Smooth muscle cell (in vitro differentiated cells): ENCODE results near the gene SRGAP3. TPM values are rescaled to one million over a fixed set of nuclear protein-coding genes. Genes with fewer than 3 reads are reported as not detected.

ENCODE experiments used
- DNase-seq: peaks from one replicate; lab custom pipeline; 2025; ENCODE audit not compliant: unreplicated experiment; lab: John Stamatoyannopoulos, UW
- H2AFZ ChIP-seq: fragments of 200-600 bp; sonication (generic); 2 replicates; pipeline ENCODE4 v1.6.0; 2016; ENCODE audit warnings: antibody characterized with exemption, low read depth, mild to moderate bottlenecking
- H3F3A ChIP-seq: fragments of 200-600 bp; sonication (generic); 2 replicates; pipeline ENCODE4 v1.6.0; 2017; ENCODE audit warnings: antibody characterized with exemption, low read depth
- H3K27ac ChIP-seq: fragments of 200-600 bp; sonication (generic); 2 replicates; pipeline ENCODE4 v1.5.1; 2016; ENCODE audit warnings: low read depth, mild to moderate bottlenecking
- H3K27me3 ChIP-seq: fragments of 200-600 bp; sonication (generic); 2 replicates; pipeline ENCODE4 v1.6.1; 2016; ENCODE audit warnings: low read depth, mild to moderate bottlenecking
- H3K36me3 ChIP-seq: fragments of 200-600 bp; sonication (generic); 2 replicates; pipeline ENCODE4 v1.5.1; 2016; ENCODE audit warnings: low read depth
- H3K4me1 ChIP-seq: fragments of 200-600 bp; sonication (generic); 2 replicates; pipeline ENCODE4 v1.5.1; 2016; ENCODE audit warnings: low read depth
- H3K4me2 ChIP-seq: fragments of 200-600 bp; sonication (generic); 2 replicates; pipeline ENCODE4 v1.6.0; 2016; ENCODE audit warnings: mild to moderate bottlenecking
- H3K4me3 ChIP-seq: fragments of 200-600 bp; sonication (generic); 2 replicates; pipeline ENCODE4 v1.5.1; 2016; ENCODE audit warnings: mild to moderate bottlenecking
- H3K79me2 ChIP-seq: fragments of 200-600 bp; sonication (generic); 2 replicates; pipeline ENCODE4 v1.6.0; 2016; ENCODE audit warnings: low read depth, mild to moderate bottlenecking
- H3K9ac ChIP-seq: fragments of 200-600 bp; sonication (generic); 2 replicates; pipeline ENCODE4 v1.6.0; 2016; ENCODE audit warnings: low read depth
- H3K9me3 ChIP-seq: fragments of 200-600 bp; sonication (generic); replicated peaks from 2 replicates; pipeline ENCODE4 v1.5.1; 2016; ENCODE audit warnings: low read depth
- H4K20me1 ChIP-seq: fragments of 200-600 bp; sonication (generic); 2 replicates; pipeline ENCODE4 v1.6.0; 2016; ENCODE audit warnings: low read depth
- CTCF ChIP-seq: fragments of 200-600 bp; sonication (generic); IDR thresholded peaks from 2 replicates; pipeline ENCODE4 v1.5.1; 2017; ENCODE audit warnings: borderline replicate concordance, mild to moderate bottlenecking, antibody characterized with exemption; ENCODE audit not compliant: insufficient read depth, poor library complexity, severe bottlenecking
- WGBS: methylation state at CpG from one replicate; pipeline ENCODE4 v1.1.7; 2016; ENCODE audit warnings: low lambda C conversion rate; 5-methylcytosine and 5-hydroxymethylcytosine counted together
- polyA plus RNA-seq: library from polyadenylated mRNA; unstranded; fragments of >200 nt; fragmentation: Nextera tagmentation; extraction: Ambion mirVana; gene quantifications from 2 replicates; pipeline ENCODE4 v1.2.1, GENCODE V29; 2016
- total RNA-seq: library from RNA; depleted of rRNA; stranded (reverse); fragments of >200 nt; gene quantifications from 2 replicates; pipeline ENCODE4 v1.2.3, GENCODE V29; 2014

SRGAP3 gene
- total and polyA plus RNA-seq, 2 experiments from 2014 or later: 1.5 to 3.1 TPM

- H4K20me1 ChIP-seq: no peaks in the 10 kb centered on the region
- no peak overlapping the region for H3K4me3 ChIP-seq
- no peak overlapping the region for H2AFZ ChIP-seq
- no peaks in the 10 kb centered on the region for H3F3A ChIP-seq
- no peak overlapping the region for H3K27ac ChIP-seq
- no peak overlapping the region for H3K9ac ChIP-seq
- no peaks in the 10 kb centered on the region for H3K27me3 ChIP-seq
- H3K79me2 ChIP-seq: no peaks in the 10 kb centered on the region
- no peak overlapping the region for H3K4me2 ChIP-seq
- H3K36me3 ChIP-seq: no peaks in the 10 kb centered on the region
- H3K9me3 ChIP-seq: peaks cover 3% of the 10 kb centered on the region
- no peak for DNase-seq
- no peak for TF ChIP-seq CTCF
- H3K4me1 ChIP-seq: no peaks in the 10 kb centered on the region
- WGBS: 94% methylated on average over 11 of the region's 11 CpGs
These were observed 102.9 kb downstream of the SRGAP3 start for GRCh38 chr3:9146367-9147071.

- H3K79me2 ChIP-seq: no peaks in the 10 kb centered on the region
- H3K4me2 ChIP-seq: no peak overlapping the region
- TF ChIP-seq CTCF: no peak
- H3K9me3 ChIP-seq: no peaks in the 10 kb centered on the region
- WGBS: 92% methylated on average over 2 of the region's 2 CpGs
- H3K27ac ChIP-seq: no peak overlapping the region
- no peak for DNase-seq
- no peak overlapping the region for H3K9ac ChIP-seq
- H3K27me3 ChIP-seq: no peaks in the 10 kb centered on the region
- no peaks in the 10 kb centered on the region for H4K20me1 ChIP-seq
- no peak overlapping the region for H2AFZ ChIP-seq
- no peaks in the 10 kb centered on the region for H3F3A ChIP-seq
- no peaks in the 10 kb centered on the region for H3K4me1 ChIP-seq
- H3K4me3 ChIP-seq: no peak overlapping the region
- H3K36me3 ChIP-seq: no peaks in the 10 kb centered on the region
These were observed 106.3 kb downstream of the SRGAP3 start for GRCh38 chr3:9143184-9143583.

GRCh38 chr3:9142362-9142761 lies 107.1 kb downstream of the SRGAP3 start:
- Histone ChIP-seq H3K4me3 (no peak overlapping the region), H3K9me3 (no peaks in the 10 kb centered on the region), H3K4me1 (no peaks in the 10 kb centered on the region), H3K27ac (no peak overlapping the region), H3K4me2 (no peak overlapping the region), H2AFZ (no peak overlapping the region), H3K27me3 (peaks cover 2% of the 10 kb centered on the region), H3K79me2 (no peaks in the 10 kb centered on the region), H3F3A (no peaks in the 10 kb centered on the region), H3K36me3 (no peaks in the 10 kb centered on the region), H4K20me1 (no peaks in the 10 kb centered on the region), H3K9ac (no peak overlapping the region)
- 94% methylated on average over 4 of the region's 4 CpGs for WGBS
- TF ChIP-seq CTCF: no peak
- no peak for DNase-seq

- H3K4me2 ChIP-seq: no peak overlapping the region
- H2AFZ ChIP-seq: no peak overlapping the region
- H3K9ac ChIP-seq: no peak overlapping the region
- H3K27ac ChIP-seq: no peak overlapping the region
- no peaks in the 10 kb centered on the region for H3F3A ChIP-seq
- no peaks in the 10 kb centered on the region for H3K4me1 ChIP-seq
- no peaks in the 10 kb centered on the region for H3K9me3 ChIP-seq
- peaks cover 7% of the 10 kb centered on the region for H3K27me3 ChIP-seq
- H3K36me3 ChIP-seq: no peaks in the 10 kb centered on the region
- DNase-seq: no peak
- H3K4me3 ChIP-seq: no peak overlapping the region
- H4K20me1 ChIP-seq: no peaks in the 10 kb centered on the region
- H3K79me2 ChIP-seq: no peaks in the 10 kb centered on the region
- TF ChIP-seq CTCF: no peak
- 88% methylated on average over 5 of the region's 5 CpGs for WGBS
These were observed 107.5 kb downstream of the SRGAP3 start for GRCh38 chr3:9141928-9142289.
